Activated T-cell treated with anti-CD3 and anti-CD28 coated beads for 1 hour (primary cell): Measurements from ENCODE around the gene TSPAN2.
A peak's percentile ranks its signal among the peaks of the same experiment; 100 is the strongest.

Experiments used
- DNase-seq: peaks from one replicate; pipeline ENCODE4 v3.0.0-alpha.2; 2020; ENCODE audit warnings: low read depth

The TSPAN2 gene

GRCh38 chr1:115113766-115114165 is 24.5 kb upstream of the TSPAN2 start:
- no peak for DNase-seq

- DNase-seq = peak; percentile 48
These were observed 23.4 kb upstream of the TSPAN2 start for GRCh38 chr1:115112496-115113375.

GRCh38 chr1:115107516-115108260 is 18.4 kb upstream of the TSPAN2 start:
- DNase-seq = no peak

- no peak for DNase-seq
These were observed 16.5 kb upstream of the TSPAN2 start for GRCh38 chr1:115105831-115106230.

GRCh38 chr1:115099693-115100050 is 10.4 kb upstream of the TSPAN2 start:
- DNase-seq = no peak

- peak; percentile 50 for DNase-seq
These were observed 9.8 kb upstream of the TSPAN2 start for GRCh38 chr1:115098979-115099692.

GRCh38 chr1:115092175-115092574 is 2.9 kb upstream of the TSPAN2 start:
- no peak for DNase-seq

GRCh38 chr1:115091572-115091971 is 2.3 kb upstream of the TSPAN2 start:
- no peak for DNase-seq

- DNase-seq = no peak
These were observed 1.7 kb upstream of the TSPAN2 start for GRCh38 chr1:115090956-115091355.

- no peak for DNase-seq
These were observed 1.2 kb upstream of the TSPAN2 start for GRCh38 chr1:115090540-115090939.

GRCh38 chr1:115090186-115090490 is 835 bp upstream of the TSPAN2 start:
- no peak for DNase-seq

- DNase-seq = no peak
These were observed 358 bp downstream of the TSPAN2 start for GRCh38 chr1:115088871-115089419.

- no peak for DNase-seq
These were observed 1.1 kb downstream of the TSPAN2 start for GRCh38 chr1:115088115-115088778.

GRCh38 chr1:115086176-115086830 is 3.0 kb downstream of the TSPAN2 start:
- no peak for DNase-seq

- DNase-seq = no peak
These were observed 4.3 kb downstream of the TSPAN2 start for GRCh38 chr1:115084902-115085511.

GRCh38 chr1:115082949-115083348 is 6.4 kb downstream of the TSPAN2 start:
- no peak for DNase-seq

- no peak for DNase-seq
These were observed 10.6 kb downstream of the TSPAN2 start for GRCh38 chr1:115078708-115079107.

GRCh38 chr1:115077984-115078330 is 11.3 kb downstream of the TSPAN2 start:
- DNase-seq = no peak

- no peak for DNase-seq
These were observed 11.9 kb downstream of the TSPAN2 start for GRCh38 chr1:115077286-115077983.

GRCh38 chr1:115076384-115076915 is 12.9 kb downstream of the TSPAN2 start:
- no peak for DNase-seq
